ENCODE data around the gene ABL1.

Gene ABL1

DNA sequence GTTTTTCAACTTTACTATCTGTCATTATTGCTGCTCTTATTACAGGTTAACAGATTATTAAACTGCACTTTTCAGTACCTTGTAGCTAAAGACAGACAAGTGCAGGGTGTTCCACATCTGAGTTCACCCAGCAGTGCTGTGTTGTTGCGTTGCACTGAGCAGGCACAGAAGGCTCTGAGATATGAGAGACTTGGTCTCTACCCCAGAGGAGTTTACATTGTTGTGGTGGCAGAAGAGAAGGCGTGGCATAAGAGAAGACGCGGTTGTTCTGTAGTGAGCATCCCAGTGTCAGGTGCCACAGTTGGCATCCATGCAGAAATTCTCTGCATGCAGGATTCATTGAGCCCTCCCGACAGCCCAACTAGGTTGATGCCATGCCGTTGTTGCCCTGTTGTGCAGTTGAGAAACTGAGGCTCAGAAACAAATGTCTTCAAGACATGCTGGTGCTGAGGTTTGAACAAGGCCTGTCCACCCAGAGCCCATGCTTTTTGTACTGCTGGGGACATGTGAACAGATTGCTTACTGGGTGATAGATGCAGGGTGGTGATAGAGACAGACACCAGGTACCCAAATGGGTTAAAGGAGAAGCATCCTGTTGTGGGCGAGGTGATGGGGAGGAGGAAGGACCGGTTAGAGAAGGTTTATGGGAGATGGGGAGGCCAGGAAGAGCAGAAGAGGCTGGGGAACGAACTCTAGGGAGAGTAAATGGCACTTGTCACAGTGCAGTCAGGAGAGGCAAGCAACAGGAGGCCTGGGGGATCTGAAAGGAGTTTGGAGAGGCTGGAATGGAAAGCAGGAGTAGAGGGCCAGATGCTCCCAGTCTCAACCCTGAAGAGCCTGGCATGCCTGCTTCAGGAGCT, 8.2 kb downstream of the ABL1 start:
- Histone ChIP-seq H3K4me2 (ENCODE audit: low read depth, low read length, poor library complexity, severe bottlenecking) (peak overlapping the region; percentile 23), H3K9me3 (ENCODE audit: insufficient read depth, low read depth, low read length) (no peaks in the 10 kb centered on the region), H2AFZ (ENCODE audit: low read length) (no peak overlapping the region), H3K9me2 (replicated peaks; ENCODE audit: low read depth, low read length) (no peaks in the 10 kb centered on the region), H3K79me2 (ENCODE audit: insufficient read depth, low read length) (peaks cover 79% of the 10 kb centered on the region), H3F3A (ENCODE audit: low read depth) (no peaks in the 10 kb centered on the region), H3K36me3 (ENCODE audit: insufficient read depth, low read length) (0 out of 2 replicates have a peak, but pooled peaks cover 3% of the 10 kb centered on the region), H3K27me3 (ENCODE audit: insufficient read depth, low read length, poor library complexity, severe bottlenecking) (no peaks in the 10 kb centered on the region), H3K4me3 (ENCODE audit: low read length, poor library complexity, severe bottlenecking) (no peak overlapping the region), H4K20me1 (ENCODE audit: insufficient read depth, low read length, poor library complexity, severe bottlenecking) (peaks cover 11% of the 10 kb centered on the region), H3K9ac (ENCODE audit: low read depth, low read length, poor library complexity, severe bottlenecking) (no peak overlapping the region), H3K4me1 (ENCODE audit: insufficient read depth, low read length, poor library complexity, severe bottlenecking) (peaks cover 16% of the 10 kb centered on the region)
- TF ChIP-seq, protein P1, sequence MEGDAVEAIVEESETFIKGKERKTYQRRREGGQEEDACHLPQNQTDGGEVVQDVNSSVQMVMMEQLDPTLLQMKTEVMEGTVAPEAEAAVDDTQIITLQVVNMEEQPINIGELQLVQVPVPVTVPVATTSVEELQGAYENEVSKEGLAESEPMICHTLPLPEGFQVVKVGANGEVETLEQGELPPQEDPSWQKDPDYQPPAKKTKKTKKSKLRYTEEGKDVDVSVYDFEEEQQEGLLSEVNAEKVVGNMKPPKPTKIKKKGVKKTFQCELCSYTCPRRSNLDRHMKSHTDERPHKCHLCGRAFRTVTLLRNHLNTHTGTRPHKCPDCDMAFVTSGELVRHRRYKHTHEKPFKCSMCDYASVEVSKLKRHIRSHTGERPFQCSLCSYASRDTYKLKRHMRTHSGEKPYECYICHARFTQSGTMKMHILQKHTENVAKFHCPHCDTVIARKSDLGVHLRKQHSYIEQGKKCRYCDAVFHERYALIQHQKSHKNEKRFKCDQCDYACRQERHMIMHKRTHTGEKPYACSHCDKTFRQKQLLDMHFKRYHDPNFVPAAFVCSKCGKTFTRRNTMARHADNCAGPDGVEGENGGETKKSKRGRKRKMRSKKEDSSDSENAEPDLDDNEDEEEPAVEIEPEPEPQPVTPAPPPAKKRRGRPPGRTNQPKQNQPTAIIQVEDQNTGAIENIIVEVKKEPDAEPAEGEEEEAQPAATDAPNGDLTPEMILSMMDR (conservative IDR thresholded peaks at IDR 0.05; ENCODE audit: low read length), result no peak
- no peak for TF ChIP-seq EZH2phosphoT487 (IDR thresholded peaks at IDR 0.05; ENCODE audit: borderline replicate concordance)

DNA sequence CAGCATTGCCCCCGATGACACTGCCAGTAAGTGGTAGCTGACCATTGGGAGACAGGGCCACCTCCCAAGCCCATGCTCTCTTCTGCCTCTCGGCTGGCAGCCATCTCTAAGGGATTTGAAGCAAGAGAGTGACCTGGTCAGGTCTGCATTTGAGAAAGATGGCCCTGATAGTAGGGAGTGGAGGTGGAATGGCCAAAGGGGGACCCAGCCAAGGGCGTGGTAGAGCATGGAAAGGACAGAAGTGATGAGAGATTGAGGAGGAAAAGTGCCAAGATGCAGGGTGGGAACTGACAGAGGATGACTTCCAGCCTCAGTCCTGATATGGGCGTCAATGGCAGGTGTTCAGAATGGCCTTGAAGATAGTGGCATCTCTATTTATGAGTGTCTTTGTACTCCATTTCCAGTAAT, 9.0 kb downstream of the ABL1 start:
- Histone ChIP-seq H3K9me2 (replicated peaks; ENCODE audit: low read depth, low read length) (no peaks in the 10 kb centered on the region), H3K4me3 (ENCODE audit: low read length, poor library complexity, severe bottlenecking) (no peak overlapping the region), H4K20me1 (ENCODE audit: insufficient read depth, low read length, poor library complexity, severe bottlenecking) (peaks cover 11% of the 10 kb centered on the region), H3K9ac (ENCODE audit: low read depth, low read length, poor library complexity, severe bottlenecking) (no peak overlapping the region), H3K36me3 (ENCODE audit: insufficient read depth, low read length) (0 out of 2 replicates have a peak, but pooled peaks cover 3% of the 10 kb centered on the region), H3F3A (ENCODE audit: low read depth) (no peaks in the 10 kb centered on the region), H2AFZ (ENCODE audit: low read length) (no peak overlapping the region), H3K27me3 (ENCODE audit: insufficient read depth, low read length, poor library complexity, severe bottlenecking) (no peaks in the 10 kb centered on the region), H3K9me3 (ENCODE audit: insufficient read depth, low read depth, low read length) (no peaks in the 10 kb centered on the region), H3K4me1 (ENCODE audit: insufficient read depth, low read length, poor library complexity, severe bottlenecking) (peaks cover 11% of the 10 kb centered on the region), H3K79me2 (ENCODE audit: insufficient read depth, low read length) (peaks cover 76% of the 10 kb centered on the region), H3K4me2 (ENCODE audit: low read depth, low read length, poor library complexity, severe bottlenecking) (no peak overlapping the region)
- TF ChIP-seq, protein P1 (conservative IDR thresholded peaks at IDR 0.05; ENCODE audit: low read length), result no peak
- no peak for TF ChIP-seq EZH2phosphoT487 (IDR thresholded peaks at IDR 0.05; ENCODE audit: borderline replicate concordance)

DNA sequence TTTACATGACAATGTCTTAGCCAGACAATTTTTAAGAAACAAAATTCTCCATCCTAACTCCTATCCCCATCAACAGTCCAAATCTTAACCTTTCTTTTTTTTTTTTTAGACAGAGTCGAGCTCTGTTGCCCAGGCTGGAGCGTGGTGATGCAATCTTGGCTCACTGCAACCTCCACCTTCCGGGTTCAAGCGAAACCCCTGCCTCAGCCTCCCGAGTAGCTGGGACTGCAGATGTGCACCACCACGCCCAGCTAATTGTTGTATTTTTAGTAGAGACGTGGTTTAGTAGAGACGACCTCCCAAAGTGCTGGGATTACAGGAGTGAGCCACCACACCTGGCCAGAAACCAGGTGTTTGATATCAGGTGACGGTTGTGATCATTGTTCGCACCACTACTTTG, 10.2 kb downstream of the ABL1 start:
- TF ChIP-seq, protein P1 (conservative IDR thresholded peaks at IDR 0.05; ENCODE audit: low read length), result no peak
- no peak for TF ChIP-seq EZH2phosphoT487 (IDR thresholded peaks at IDR 0.05; ENCODE audit: borderline replicate concordance)
- Histone ChIP-seq H3K9ac (ENCODE audit: low read depth, low read length, poor library complexity, severe bottlenecking) (no peak overlapping the region), H3K4me1 (ENCODE audit: insufficient read depth, low read length, poor library complexity, severe bottlenecking) (peaks cover 3% of the 10 kb centered on the region)

More for the DNA sequence above, 10.2 kb downstream of the ABL1 start:
- Histone ChIP-seq H3F3A (ENCODE audit: low read depth) (no peaks in the 10 kb centered on the region), H3K36me3 (ENCODE audit: insufficient read depth, low read length) (0 out of 2 replicates have a peak, but pooled peaks cover 3% of the 10 kb centered on the region), H2AFZ (ENCODE audit: low read length) (no peak overlapping the region), H3K9me3 (ENCODE audit: insufficient read depth, low read depth, low read length) (no peaks in the 10 kb centered on the region), H3K9me2 (replicated peaks; ENCODE audit: low read depth, low read length) (no peaks in the 10 kb centered on the region), H4K20me1 (ENCODE audit: insufficient read depth, low read length, poor library complexity, severe bottlenecking) (peaks cover 11% of the 10 kb centered on the region), H3K4me2 (ENCODE audit: low read depth, low read length, poor library complexity, severe bottlenecking) (no peak overlapping the region), H3K27me3 (ENCODE audit: insufficient read depth, low read length, poor library complexity, severe bottlenecking) (no peaks in the 10 kb centered on the region), H3K4me3 (ENCODE audit: low read length, poor library complexity, severe bottlenecking) (no peak overlapping the region), H3K79me2 (ENCODE audit: insufficient read depth, low read length) (peaks cover 73% of the 10 kb centered on the region)
